Measurements from ENCODE around the gene GRIK4. TPM values are rescaled to one million over a fixed set of nuclear protein-coding genes. Genes with fewer than 3 reads are reported as not detected.
A peak's percentile ranks its signal among the peaks of the same experiment; 100 is the strongest.

GRIK4 gene
- total and polyA plus RNA-seq, 8 donors: 0.76 to 10.1 (median 7.7) TPM

DNA sequence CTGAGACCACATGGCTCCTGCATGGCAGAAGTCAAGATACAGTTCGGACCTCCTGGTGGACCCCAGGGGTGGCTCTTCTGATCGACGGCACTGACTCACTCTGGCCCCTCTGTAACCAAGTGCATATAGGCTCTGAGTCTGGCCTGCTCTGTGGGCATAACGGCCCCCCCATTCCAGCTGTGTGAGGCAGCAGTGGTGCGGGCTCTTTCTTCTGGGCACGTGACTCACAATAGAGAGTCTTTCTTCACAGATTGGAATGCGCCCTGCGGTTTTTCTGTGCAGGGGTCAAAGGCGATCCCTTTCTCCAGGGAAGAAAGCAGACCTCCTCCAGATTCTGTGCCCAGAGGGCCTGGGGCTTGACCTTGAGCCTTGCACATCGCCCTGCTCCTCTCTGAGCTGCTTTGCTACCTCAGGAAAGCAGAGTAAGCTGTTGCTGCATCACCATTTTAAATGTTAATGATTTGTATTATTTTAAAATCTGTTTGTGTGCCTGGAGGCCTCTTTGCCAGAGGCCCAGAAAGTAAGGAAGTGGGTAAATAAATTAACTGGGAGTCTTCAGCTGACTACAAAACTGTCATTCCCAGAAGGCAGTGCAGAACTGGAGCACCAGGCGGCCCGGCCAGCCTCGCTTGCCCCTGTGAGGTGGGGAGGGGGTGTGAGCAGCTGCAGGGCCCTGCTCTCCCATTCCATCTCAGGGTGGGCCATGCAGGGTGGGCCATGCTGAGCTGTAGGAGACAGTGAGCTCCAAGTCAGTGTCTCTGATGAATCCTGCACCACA, 199.0 kb downstream of the GRIK4 start:
- Histone ChIP-seq H3K36me3 (no peaks in the 10 kb centered on the region), H3K27ac (peak overlapping the region in 1 of 2 donors; percentile 5), H3K4me3 (no peak overlapping the region), H3K9me3 (peaks cover 0 to 15% of the 10 kb centered on the region in 2 donors), H3K27me3 (peaks cover 0 to 5% of the 10 kb centered on the region in 2 donors), H3K4me1 (peaks cover 0 to 11% of the 10 kb centered on the region in 2 donors)
- no peak for TF ChIP-seq CTCF (IDR thresholded peaks at IDR 0.05)
- DNase-seq: peak in 3 of 4 donors; percentile 59 to 73 (median 60)
- intact Hi-C loops (cut with DNase I): no loop called here
- peak; percentile 86 for ATAC-seq

GRCh38 chr11:120712014-120712413, 200.5 kb downstream of the GRIK4 start:
- Histone ChIP-seq H3K36me3 (no peaks in the 10 kb centered on the region), H3K4me3 (no peak overlapping the region), H3K4me1 (peaks cover 0 to 11% of the 10 kb centered on the region in 2 donors), H3K27ac (no peak overlapping the region), H3K27me3 (peaks cover 0 to 8% of the 10 kb centered on the region in 2 donors), H3K9me3 (peaks cover 0 to 7% of the 10 kb centered on the region in 2 donors)
- DNase-seq: no peak
- intact Hi-C loops (cut with DNase I): no loop called here
- ATAC-seq: no peak
- TF ChIP-seq CTCF (IDR thresholded peaks at IDR 0.05): no peak

DNA sequence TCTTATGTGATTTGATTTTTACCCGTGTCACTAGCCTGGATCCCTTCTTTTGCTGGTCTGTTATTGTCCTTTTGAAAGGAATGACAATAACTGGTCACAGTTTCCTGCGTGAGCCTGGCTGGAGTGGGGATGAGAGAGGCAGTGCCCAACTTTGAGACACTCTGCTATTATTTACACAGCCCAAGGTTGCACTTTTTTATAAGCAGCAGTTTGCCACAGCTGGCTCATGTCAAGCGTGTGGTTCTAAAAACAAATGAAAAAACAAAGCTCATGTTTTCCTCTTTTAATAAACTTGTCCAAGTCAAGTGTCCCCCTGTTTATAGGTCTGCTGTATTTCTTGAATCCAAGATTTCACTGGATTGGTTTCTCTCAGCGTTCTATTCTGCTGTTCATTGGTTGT, 201.3 kb downstream of the GRIK4 start:
- peaks cover 0 to 17% of the 10 kb centered on the region in 2 donors for H3K27me3 ChIP-seq
- H3K4me1 ChIP-seq: peaks cover 0 to 11% of the 10 kb centered on the region in 2 donors
- no peak for TF ChIP-seq CTCF (IDR thresholded peaks at IDR 0.05)
- H3K4me3 ChIP-seq: no peak overlapping the region
- H3K36me3 ChIP-seq: no peaks in the 10 kb centered on the region
- no peaks in the 10 kb centered on the region for H3K9me3 ChIP-seq
- intact Hi-C loops (cut with DNase I): no loop called here
- no peak overlapping the region for H3K27ac ChIP-seq
- DNase-seq (peak in 2 of 4 donors; percentile 39 to 47), ATAC-seq (no peak)

GRCh38 chr11:120713296-120713695, 201.7 kb downstream of the GRIK4 start:
- DNase-seq (no peak), ATAC-seq (no peak)
- Histone ChIP-seq H3K27me3 (peaks cover 0 to 21% of the 10 kb centered on the region in 2 donors), H3K27ac (no peak overlapping the region), H3K4me1 (peaks cover 0 to 11% of the 10 kb centered on the region in 2 donors), H3K4me3 (no peak overlapping the region), H3K9me3 (no peaks in the 10 kb centered on the region), H3K36me3 (no peaks in the 10 kb centered on the region)
- TF ChIP-seq CTCF (IDR thresholded peaks at IDR 0.05): no peak
- intact Hi-C loops (cut with DNase I): no loop called here

GRCh38 chr11:120714438-120714837, 202.9 kb downstream of the GRIK4 start:
- no peak for TF ChIP-seq CTCF (IDR thresholded peaks at IDR 0.05)
- Histone ChIP-seq H3K27ac (no peak overlapping the region), H3K27me3 (peaks cover 0 to 26% of the 10 kb centered on the region in 2 donors), H3K4me1 (peaks cover 0 to 11% of the 10 kb centered on the region in 2 donors), H3K9me3 (no peaks in the 10 kb centered on the region), H3K36me3 (no peaks in the 10 kb centered on the region), H3K4me3 (no peak overlapping the region)
- intact Hi-C loops (cut with DNase I): no loop called here
- DNase-seq: no peak
- ATAC-seq: no peak
